22Rv1 (cell line): ENCODE measurements around the gene MYH9.

Experiments
- ZFX ChIP-seq: fragments of 450-650 bp; IDR thresholded peaks from 2 replicates; pipeline ENCODE4 v1.6.1; 2017; ENCODE audit warnings: antibody characterized with exemption, borderline replicate concordance
- TF ChIP-seq, protein P1 (sequence below): fragments of 450-650 bp; IDR thresholded peaks from 2 replicates; pipeline ENCODE4 v1.5.1; 2017; ENCODE audit warnings: mild to moderate bottlenecking

DNA sequence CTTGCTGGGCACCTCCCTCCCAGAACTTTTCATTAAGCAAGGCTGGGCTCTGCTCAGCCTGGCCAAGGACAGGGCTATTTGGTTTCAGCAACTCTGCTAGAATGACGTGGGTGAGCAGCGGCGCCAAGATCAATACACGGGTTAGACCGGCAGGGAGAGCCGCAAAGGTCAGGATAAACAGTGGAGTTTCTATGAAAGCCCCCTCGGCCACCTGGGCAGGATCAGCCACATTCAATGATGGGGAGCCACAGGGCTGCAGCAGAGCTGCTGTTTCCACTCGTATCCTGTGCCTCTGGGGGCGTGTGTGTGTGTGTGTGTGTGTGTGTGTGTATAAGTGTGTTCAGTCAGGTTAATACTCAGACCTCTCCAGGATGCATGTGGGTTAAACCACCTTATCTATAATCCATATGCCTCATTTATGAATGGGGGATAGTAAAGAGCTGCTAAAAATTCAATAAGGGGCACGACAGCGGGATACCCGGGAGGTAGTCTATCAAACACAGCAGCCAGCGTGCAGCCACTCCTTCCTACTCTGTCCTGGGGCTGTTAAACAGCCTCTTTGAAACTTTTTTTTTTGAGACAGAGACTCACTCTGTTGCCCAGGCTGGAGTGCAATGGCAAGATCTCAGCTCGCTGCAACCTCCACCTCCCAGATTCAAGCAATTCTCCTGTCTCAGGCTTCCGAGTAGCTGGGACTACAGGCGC, 34.8 kb downstream of the MYH9 start:
- TF ChIP-seq, protein P1, sequence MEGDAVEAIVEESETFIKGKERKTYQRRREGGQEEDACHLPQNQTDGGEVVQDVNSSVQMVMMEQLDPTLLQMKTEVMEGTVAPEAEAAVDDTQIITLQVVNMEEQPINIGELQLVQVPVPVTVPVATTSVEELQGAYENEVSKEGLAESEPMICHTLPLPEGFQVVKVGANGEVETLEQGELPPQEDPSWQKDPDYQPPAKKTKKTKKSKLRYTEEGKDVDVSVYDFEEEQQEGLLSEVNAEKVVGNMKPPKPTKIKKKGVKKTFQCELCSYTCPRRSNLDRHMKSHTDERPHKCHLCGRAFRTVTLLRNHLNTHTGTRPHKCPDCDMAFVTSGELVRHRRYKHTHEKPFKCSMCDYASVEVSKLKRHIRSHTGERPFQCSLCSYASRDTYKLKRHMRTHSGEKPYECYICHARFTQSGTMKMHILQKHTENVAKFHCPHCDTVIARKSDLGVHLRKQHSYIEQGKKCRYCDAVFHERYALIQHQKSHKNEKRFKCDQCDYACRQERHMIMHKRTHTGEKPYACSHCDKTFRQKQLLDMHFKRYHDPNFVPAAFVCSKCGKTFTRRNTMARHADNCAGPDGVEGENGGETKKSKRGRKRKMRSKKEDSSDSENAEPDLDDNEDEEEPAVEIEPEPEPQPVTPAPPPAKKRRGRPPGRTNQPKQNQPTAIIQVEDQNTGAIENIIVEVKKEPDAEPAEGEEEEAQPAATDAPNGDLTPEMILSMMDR = no peak; the same call in 1 of the 2 replicates
- no peak for TF ChIP-seq ZFX
